BLaER1 (cell line): ENCODE results near the gene STX1B.
"Not testable (repeated sequence)": the region's sequence is repeated elsewhere in the genome, so short reads cannot be mapped to it uniquely, and the experiment has no call there.

Experiments
- H3K27ac ChIP-seq: shearing (Covaris generic); formaldehyde crosslinking; 2 replicates; pipeline ENCODE4 v1.8.1; 2022
- H3K27me3 ChIP-seq: shearing (Covaris generic); formaldehyde crosslinking; 2 replicates; pipeline ENCODE4 v1.8.1; 2022
- H3K36me3 ChIP-seq: shearing (Covaris generic); formaldehyde crosslinking; 2 replicates; pipeline ENCODE4 v1.8.1; 2022
- H3K4me1 ChIP-seq: shearing (Covaris generic); formaldehyde crosslinking; 2 replicates; pipeline ENCODE4 v1.8.1; 2022
- H3K4me2 ChIP-seq: shearing (Covaris generic); formaldehyde crosslinking; 2 replicates; pipeline ENCODE4 v1.8.1; 2022
- H3K4me3 ChIP-seq: shearing (Covaris generic); formaldehyde crosslinking; 2 replicates; pipeline ENCODE4 v1.8.1; 2022
- H3K9ac ChIP-seq: shearing (Covaris generic); formaldehyde crosslinking; 2 replicates; pipeline ENCODE4 v1.8.1; 2022
- H3K9me3 ChIP-seq: shearing (Covaris generic); formaldehyde crosslinking; 2 replicates; pipeline ENCODE4 v1.8.1; 2022
- H4K20me1 ChIP-seq: shearing (Covaris generic); formaldehyde crosslinking; 2 replicates; pipeline ENCODE4 v1.8.1; 2022
- Cebpa-rat ChIP-seq: shearing (Covaris generic); IDR thresholded peaks from 2 replicates; pipeline ENCODE4 v1.8.1; 2022

Gene STX1B

DNA sequence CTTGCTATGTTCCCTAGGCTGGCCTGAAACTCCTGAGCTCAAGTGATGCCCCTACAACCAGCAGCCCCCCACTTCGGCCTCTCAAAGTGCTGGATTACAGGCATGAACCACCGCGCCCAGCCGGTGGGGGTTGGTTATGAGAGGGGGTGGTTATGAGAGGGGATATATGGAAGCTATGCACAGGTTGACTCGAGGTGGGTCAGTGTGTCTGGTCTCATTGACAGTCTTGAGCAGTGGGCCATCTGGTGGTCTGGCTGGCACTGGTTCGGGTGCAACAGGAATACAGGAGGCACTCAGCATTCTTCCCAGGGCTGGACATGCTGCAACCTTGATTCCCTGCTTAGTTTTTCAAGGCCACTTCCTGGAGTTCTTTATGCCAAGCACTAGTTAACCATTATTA lies 5.6 kb upstream of the STX1B start:
- no peak overlapping the region for H3K4me3 ChIP-seq
- TF ChIP-seq Cebpa-rat: no peak
- no peak overlapping the region for H3K27ac ChIP-seq
- H4K20me1 ChIP-seq: no peaks in the 10 kb centered on the region
- no peaks in the 10 kb centered on the region for H3K36me3 ChIP-seq
- H3K9ac ChIP-seq: no peak overlapping the region
- H3K4me1 ChIP-seq: peaks cover 5% of the 10 kb centered on the region
- peaks cover 11% of the 10 kb centered on the region; the same call in 1 of the 2 replicates for H3K27me3 ChIP-seq
- H3K9me3 ChIP-seq: no peaks in the 10 kb centered on the region
- no peak overlapping the region for H3K4me2 ChIP-seq

- Histone ChIP-seq H3K27me3 (peaks cover 14% of the 10 kb centered on the region; the same call in 1 of the 2 replicates), H3K4me1 (peaks cover 24% of the 10 kb centered on the region)
- H3K4me3 ChIP-seq, H4K20me1 ChIP-seq, H3K9ac ChIP-seq, H3K4me2 ChIP-seq, H3K9me3 ChIP-seq, H3K27ac ChIP-seq, H3K36me3 ChIP-seq: not testable (repeated sequence)
Measured at GRCh38 chr16:31013292-31013691, 2.9 kb upstream of the STX1B start.

DNA sequence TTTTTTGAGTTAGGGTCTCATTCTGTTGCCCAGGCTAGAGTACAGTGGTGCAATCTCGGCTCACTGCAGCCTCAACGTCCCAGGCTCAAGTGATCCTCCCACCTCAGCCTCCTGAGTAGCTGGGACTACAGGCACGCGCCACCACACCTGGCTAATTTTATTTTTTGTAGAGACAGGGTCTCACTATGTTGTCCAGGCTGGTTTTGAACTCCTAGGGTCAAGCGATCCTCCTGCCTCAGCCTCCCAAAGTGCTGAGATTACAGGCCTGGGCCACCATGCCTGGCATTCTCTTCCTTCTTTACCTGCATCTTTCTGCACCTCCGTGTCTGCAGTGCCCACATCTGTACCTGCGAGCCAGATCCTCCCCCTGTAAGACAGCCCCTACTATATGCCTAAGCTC lies 1.4 kb upstream of the STX1B start:
- H3K4me2 ChIP-seq, H3K9ac ChIP-seq: not testable (repeated sequence)

GRCh38 chr16:31009894-31010584 lies 399 bp downstream of the STX1B start:
- TF ChIP-seq Cebpa-rat: no peak
- H3K36me3 ChIP-seq: no peaks in the 10 kb centered on the region
- peak overlapping the region; percentile 62 for H3K4me3 ChIP-seq
- 0 out of 2 replicates have a peak overlapping the region, but pooled peaks have one; percentile 24 for H3K9ac ChIP-seq
- peak overlapping the region; percentile 76 for H3K4me2 ChIP-seq
- no peaks in the 10 kb centered on the region for H4K20me1 ChIP-seq
- H3K27ac ChIP-seq: no peak overlapping the region
- H3K27me3 ChIP-seq: peaks cover 14% of the 10 kb centered on the region; the same call in 1 of the 2 replicates
- peaks cover 37% of the 10 kb centered on the region for H3K4me1 ChIP-seq
- no peaks in the 10 kb centered on the region for H3K9me3 ChIP-seq

More for the DNA sequence above, 1.4 kb upstream of the STX1B start:
- peaks cover 14% of the 10 kb centered on the region; the same call in 1 of the 2 replicates for H3K27me3 ChIP-seq
- not testable (repeated sequence) for H3K4me3 ChIP-seq, H3K36me3 ChIP-seq, H3K9me3 ChIP-seq, H4K20me1 ChIP-seq, H3K27ac ChIP-seq
- peaks cover 37% of the 10 kb centered on the region for H3K4me1 ChIP-seq

GRCh38 chr16:31009120-31009519 lies 1.3 kb downstream of the STX1B start:
- Histone ChIP-seq H3K9me3 (no peaks in the 10 kb centered on the region), H3K4me2 (peak overlapping the region; percentile 76), H3K9ac (no peak overlapping the region), H3K27ac (no peak overlapping the region), H3K4me1 (peaks cover 37% of the 10 kb centered on the region), H3K36me3 (no peaks in the 10 kb centered on the region), H4K20me1 (0 out of 2 replicates have a peak, but pooled peaks cover under 1% of the 10 kb centered on the region), H3K4me3 (no peak overlapping the region), H3K27me3 (peaks cover 14% of the 10 kb centered on the region; the same call in 1 of the 2 replicates)
- no peak for TF ChIP-seq Cebpa-rat

DNA sequence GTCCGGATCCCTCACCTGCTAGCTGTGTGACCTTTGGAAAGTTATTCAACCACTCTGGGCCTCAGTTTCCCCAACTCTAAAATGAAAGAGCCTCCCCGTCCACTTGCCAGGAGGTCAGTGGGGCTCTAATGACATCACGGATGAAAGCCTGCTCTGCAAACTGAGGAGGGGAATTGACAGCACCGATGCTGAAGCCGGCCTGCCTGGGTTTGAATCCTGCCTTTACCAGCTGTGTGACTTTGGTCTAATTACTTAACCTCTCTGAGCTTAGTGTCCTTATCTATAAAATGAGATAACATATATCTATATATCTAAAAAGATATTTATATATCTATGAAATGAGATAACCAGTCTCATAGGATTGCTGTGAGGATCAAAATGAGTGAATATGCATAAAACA lies 1.9 kb downstream of the STX1B start:
- peaks cover 37% of the 10 kb centered on the region for H3K4me1 ChIP-seq
- no peak overlapping the region for H3K27ac ChIP-seq
- no peak for TF ChIP-seq Cebpa-rat
- H3K9ac ChIP-seq: no peak overlapping the region
- H4K20me1 ChIP-seq: 0 out of 2 replicates have a peak, but pooled peaks cover 6% of the 10 kb centered on the region
- H3K27me3 ChIP-seq: peaks cover 14% of the 10 kb centered on the region; the same call in 1 of the 2 replicates
- no peaks in the 10 kb centered on the region for H3K36me3 ChIP-seq
- H3K9me3 ChIP-seq: no peaks in the 10 kb centered on the region
- H3K4me3 ChIP-seq: no peak overlapping the region
- H3K4me2 ChIP-seq: no peak overlapping the region

DNA sequence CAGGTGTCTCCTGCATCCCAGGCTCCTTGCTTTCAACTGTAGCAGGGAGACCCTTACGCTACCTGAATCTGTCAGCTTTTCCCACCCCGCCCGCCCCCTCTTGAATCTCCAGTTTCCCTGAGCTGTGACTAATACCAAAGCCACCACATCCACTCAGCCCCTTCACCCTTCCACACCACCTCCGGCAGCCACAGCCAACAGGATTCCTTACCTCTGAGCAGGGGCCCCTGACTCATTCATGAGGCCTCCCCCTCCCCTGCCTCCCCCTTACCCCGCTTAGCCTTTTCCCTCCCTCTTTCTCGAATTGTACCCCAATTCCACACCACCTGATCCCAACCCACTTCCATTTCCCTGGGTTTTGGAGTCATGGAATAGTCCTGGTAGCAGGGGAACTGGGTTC lies 2.3 kb downstream of the STX1B start:
- H4K20me1 ChIP-seq: 0 out of 2 replicates have a peak, but pooled peaks cover 8% of the 10 kb centered on the region
- H3K4me2 ChIP-seq: no peak overlapping the region
- peaks cover 14% of the 10 kb centered on the region; the same call in 1 of the 2 replicates for H3K27me3 ChIP-seq
- no peaks in the 10 kb centered on the region for H3K36me3 ChIP-seq
- no peak overlapping the region for H3K27ac ChIP-seq
- TF ChIP-seq Cebpa-rat: no peak
- no peaks in the 10 kb centered on the region for H3K9me3 ChIP-seq
- H3K9ac ChIP-seq: no peak overlapping the region
- H3K4me1 ChIP-seq: peaks cover 37% of the 10 kb centered on the region
- H3K4me3 ChIP-seq: no peak overlapping the region

- Histone ChIP-seq H3K9ac (no peak overlapping the region), H3K27me3 (peaks cover 14% of the 10 kb centered on the region; the same call in 1 of the 2 replicates), H3K27ac (no peak overlapping the region), H4K20me1 (0 out of 2 replicates have a peak, but pooled peaks cover 8% of the 10 kb centered on the region), H3K9me3 (no peaks in the 10 kb centered on the region), H3K4me1 (peaks cover 37% of the 10 kb centered on the region), H3K36me3 (no peaks in the 10 kb centered on the region), H3K4me2 (peak overlapping the region; percentile 37), H3K4me3 (no peak overlapping the region)
- no peak for TF ChIP-seq Cebpa-rat
Measured at GRCh38 chr16:31007684-31008083, 2.8 kb downstream of the STX1B start.

GRCh38 chr16:31006589-31006988 lies 3.8 kb downstream of the STX1B start:
- TF ChIP-seq Cebpa-rat: no peak
- H4K20me1 ChIP-seq: 0 out of 2 replicates have a peak, but pooled peaks cover 8% of the 10 kb centered on the region
- H3K36me3 ChIP-seq: no peaks in the 10 kb centered on the region
- peaks cover 9% of the 10 kb centered on the region; the same call in 1 of the 2 replicates for H3K27me3 ChIP-seq
- no peaks in the 10 kb centered on the region for H3K9me3 ChIP-seq
- H3K9ac ChIP-seq: no peak overlapping the region
- H3K27ac ChIP-seq: no peak overlapping the region
- no peak overlapping the region for H3K4me3 ChIP-seq
- H3K4me1 ChIP-seq: peaks cover 37% of the 10 kb centered on the region
- H3K4me2 ChIP-seq: no peak overlapping the region

DNA sequence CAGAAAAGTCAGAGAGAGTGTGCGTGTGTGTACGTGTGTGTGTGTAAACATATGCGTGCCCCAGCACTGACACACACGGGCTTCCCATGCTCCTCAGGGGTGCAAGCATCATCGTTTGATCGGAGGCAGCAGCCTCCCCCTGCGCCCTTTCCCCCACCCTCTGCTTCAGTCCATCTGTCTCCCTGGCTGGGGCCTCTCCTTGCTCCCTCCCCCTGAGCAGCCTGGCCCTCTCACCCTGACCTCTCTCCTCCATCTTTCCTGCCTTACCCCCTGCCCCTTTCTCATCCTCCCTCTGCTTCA lies 4.4 kb downstream of the STX1B start:
- H3K4me2 ChIP-seq: no peak overlapping the region
- H3K9ac ChIP-seq: no peak overlapping the region
- H3K27me3 ChIP-seq: peaks cover 3% of the 10 kb centered on the region; the same call in 1 of the 2 replicates
- peaks cover 32% of the 10 kb centered on the region for H3K4me1 ChIP-seq
- no peak overlapping the region for H3K27ac ChIP-seq
- no peaks in the 10 kb centered on the region for H3K36me3 ChIP-seq
- no peak for TF ChIP-seq Cebpa-rat
- H3K4me3 ChIP-seq: no peak overlapping the region
- 0 out of 2 replicates have a peak, but pooled peaks cover 8% of the 10 kb centered on the region for H4K20me1 ChIP-seq
- no peaks in the 10 kb centered on the region for H3K9me3 ChIP-seq
